Nephron (organoid): ENCODE data around the gene C12orf75.

Experiments
- H3K27ac Mint-ChIP-seq, 3 experiments: 2 replicates each; pipeline ENCODE4 v1.8.0; 2020; ENCODE audit warnings: mixed read lengths in 3 of 3, mild to moderate bottlenecking in 2 of 3, moderate library complexity in 1 of 3
- H3K27me3 Mint-ChIP-seq: 2 replicates; pipeline ENCODE4 v1.8.0; 2021; ENCODE audit warnings: low read depth, mild to moderate bottlenecking, moderate library complexity, mixed read lengths
- H3K36me3 Mint-ChIP-seq: 2 replicates; pipeline ENCODE4 v1.8.0; 2020; ENCODE audit warnings: low read depth, mixed read lengths
- H3K4me1 Mint-ChIP-seq: 2 replicates; pipeline ENCODE4 v1.8.0; 2020; ENCODE audit warnings: mixed read lengths
- H3K4me3 Mint-ChIP-seq, 3 experiments: 2 replicates each; pipeline ENCODE4 v1.8.0; 2020; ENCODE audit warnings: mild to moderate bottlenecking in 3 of 3, mixed read lengths in 3 of 3, moderate library complexity in 2 of 3
- H3K9me3 Mint-ChIP-seq: 2 replicates; pipeline ENCODE4 v1.8.0; 2020; ENCODE audit warnings: mixed read lengths
- TF ChIP-seq, protein P1 (sequence below), 3 experiments: fragments of 200-600 bp; sonication (generic); IDR thresholded peaks; one replicate each; pipeline ENCODE4 v1.5.0; 2021; ENCODE audit warnings: antibody characterized with exemption in 3 of 3; ENCODE audit not compliant: unreplicated experiment in 3 of 3

The C12orf75 gene

DNA sequence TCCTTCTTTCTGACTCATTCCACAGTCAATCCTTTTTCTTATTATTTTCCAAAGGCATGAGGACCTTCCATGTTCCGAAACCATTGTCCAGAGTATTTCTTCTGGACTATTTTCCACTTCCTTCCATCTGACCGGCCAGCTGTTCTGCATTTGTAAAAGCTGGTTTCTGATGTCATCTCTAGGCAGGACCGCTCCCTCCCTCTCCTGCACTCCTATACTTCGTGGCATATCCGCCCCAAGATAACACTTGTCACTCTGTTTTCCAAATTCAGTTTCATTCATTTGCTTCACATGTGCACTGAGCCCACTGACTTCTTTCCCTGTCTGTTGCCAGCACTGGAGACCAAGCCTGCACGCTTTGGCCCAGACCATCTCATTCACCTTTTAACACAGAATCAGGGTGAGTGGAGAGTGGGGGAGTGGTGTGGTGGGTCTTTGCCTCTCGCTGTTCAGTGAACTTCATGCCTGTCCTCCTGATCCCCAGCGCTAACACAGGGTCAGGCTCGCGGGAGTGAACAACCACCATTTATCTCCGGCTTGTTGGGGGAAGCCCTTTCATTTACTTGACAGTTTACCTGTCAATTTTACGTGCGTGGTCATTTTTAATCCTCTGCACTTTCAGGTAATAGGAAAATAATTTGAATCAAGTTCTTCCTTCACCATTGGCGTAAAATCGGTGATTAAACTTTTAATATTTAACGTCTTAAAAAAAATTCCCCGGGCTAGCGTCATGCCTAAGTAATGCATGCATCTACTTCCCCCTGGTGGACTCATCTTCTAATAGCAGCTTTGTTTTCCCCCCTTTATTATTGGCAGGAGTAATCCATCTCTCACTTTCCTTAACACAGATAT lies 52.5 kb downstream of the C12orf75 start:
- no peak overlapping the region for H3K4me3 Mint-ChIP-seq
- no peaks in the 10 kb centered on the region for H3K4me1 Mint-ChIP-seq
- no peak overlapping the region for H3K27ac Mint-ChIP-seq
- H3K27me3 Mint-ChIP-seq: peaks cover 6% of the 10 kb centered on the region
- no peaks in the 10 kb centered on the region for H3K36me3 Mint-ChIP-seq
- TF ChIP-seq, protein P1, sequence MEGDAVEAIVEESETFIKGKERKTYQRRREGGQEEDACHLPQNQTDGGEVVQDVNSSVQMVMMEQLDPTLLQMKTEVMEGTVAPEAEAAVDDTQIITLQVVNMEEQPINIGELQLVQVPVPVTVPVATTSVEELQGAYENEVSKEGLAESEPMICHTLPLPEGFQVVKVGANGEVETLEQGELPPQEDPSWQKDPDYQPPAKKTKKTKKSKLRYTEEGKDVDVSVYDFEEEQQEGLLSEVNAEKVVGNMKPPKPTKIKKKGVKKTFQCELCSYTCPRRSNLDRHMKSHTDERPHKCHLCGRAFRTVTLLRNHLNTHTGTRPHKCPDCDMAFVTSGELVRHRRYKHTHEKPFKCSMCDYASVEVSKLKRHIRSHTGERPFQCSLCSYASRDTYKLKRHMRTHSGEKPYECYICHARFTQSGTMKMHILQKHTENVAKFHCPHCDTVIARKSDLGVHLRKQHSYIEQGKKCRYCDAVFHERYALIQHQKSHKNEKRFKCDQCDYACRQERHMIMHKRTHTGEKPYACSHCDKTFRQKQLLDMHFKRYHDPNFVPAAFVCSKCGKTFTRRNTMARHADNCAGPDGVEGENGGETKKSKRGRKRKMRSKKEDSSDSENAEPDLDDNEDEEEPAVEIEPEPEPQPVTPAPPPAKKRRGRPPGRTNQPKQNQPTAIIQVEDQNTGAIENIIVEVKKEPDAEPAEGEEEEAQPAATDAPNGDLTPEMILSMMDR (IDR thresholded peaks at IDR 0.05; ENCODE audit: unreplicated experiment in 3 of 3): peak; percentile 79 to 86 (median 80)
- no peaks in the 10 kb centered on the region for H3K9me3 Mint-ChIP-seq

DNA sequence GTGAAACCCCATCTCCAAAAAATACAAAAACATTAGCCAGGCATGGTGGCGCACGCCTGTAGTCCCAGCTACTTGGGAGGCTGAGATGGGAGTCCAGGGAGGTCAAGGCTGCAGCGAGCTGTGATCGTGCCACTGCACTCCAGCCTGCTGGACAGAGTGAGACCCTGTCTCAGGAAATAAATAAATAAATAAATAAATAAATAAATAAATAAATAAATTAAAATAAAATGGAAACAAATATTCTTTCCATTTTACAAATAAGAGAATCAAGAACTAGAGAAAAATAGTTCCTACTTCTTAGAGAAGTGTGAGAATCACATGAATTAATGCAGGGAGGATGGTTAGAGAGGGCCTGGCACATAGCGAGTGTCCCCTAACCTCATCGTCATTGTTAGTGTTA lies 53.7 kb downstream of the C12orf75 start:
- H3K36me3 Mint-ChIP-seq: no peaks in the 10 kb centered on the region
- TF ChIP-seq, protein P1 (IDR thresholded peaks at IDR 0.05; ENCODE audit: unreplicated experiment in 3 of 3): no peak
- H3K4me1 Mint-ChIP-seq: no peaks in the 10 kb centered on the region
- H3K27ac Mint-ChIP-seq: no peak overlapping the region
- H3K27me3 Mint-ChIP-seq: peaks cover 6% of the 10 kb centered on the region
- no peak overlapping the region for H3K4me3 Mint-ChIP-seq
- H3K9me3 Mint-ChIP-seq: no peaks in the 10 kb centered on the region

DNA sequence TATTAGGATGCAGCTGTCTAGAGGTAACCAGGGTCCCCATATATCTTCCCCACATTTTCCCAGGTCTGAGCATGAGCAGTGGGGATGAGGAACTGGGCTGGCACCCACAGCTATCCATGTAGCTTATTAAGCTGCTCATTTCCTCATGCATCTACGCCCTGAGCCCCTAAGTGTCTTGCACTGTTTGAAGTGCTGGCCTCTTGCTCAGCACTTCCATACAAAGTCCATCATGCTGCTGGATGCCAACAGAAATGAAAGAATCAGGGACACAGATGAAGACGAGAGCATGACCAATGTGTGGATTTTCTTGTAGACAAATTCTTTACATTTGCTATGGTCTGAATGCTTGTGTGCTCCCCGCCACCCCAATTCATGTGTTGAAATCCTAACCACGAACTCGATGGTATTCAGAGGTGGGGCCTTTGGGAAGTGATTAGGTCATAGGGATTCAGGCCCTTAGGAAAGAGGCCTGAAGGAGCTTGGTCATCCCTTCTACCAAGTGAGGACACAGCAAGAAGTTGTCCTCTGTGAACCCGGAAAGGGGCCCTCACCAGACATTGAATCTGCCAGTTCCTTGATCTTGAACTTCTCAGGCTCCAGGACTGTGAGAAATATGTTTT lies 54.5 kb downstream of the C12orf75 start:
- Mint-ChIP-seq H3K4me3 (no peak overlapping the region), H3K27me3 (peaks cover 6% of the 10 kb centered on the region), H3K36me3 (no peaks in the 10 kb centered on the region), H3K27ac (no peak overlapping the region), H3K4me1 (no peaks in the 10 kb centered on the region), H3K9me3 (no peaks in the 10 kb centered on the region)
- TF ChIP-seq, protein P1 (IDR thresholded peaks at IDR 0.05; ENCODE audit: unreplicated experiment in 3 of 3): no peak

DNA sequence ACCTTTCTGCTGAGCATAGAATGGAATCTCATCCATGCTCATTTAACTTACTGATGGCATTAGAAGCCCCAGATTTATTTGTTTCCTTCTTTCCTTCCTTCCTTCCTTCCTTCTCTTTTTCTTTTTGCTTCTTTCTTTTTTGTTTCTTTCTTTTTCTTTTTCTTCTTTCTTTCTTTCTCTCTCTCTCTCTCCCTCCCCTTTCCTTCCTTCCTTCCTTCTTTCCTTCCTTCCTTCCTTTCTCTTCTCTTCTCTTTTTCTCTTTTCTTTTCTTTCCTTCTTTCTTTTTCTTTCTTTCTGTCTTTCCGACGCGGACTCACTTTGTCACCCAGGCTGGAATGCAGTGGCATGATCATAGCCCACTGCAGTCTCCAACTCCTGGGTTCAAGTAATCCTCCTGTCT lies 55.9 kb downstream of the C12orf75 start:
- Mint-ChIP-seq H3K27ac (no peak overlapping the region), H3K27me3 (peaks cover 6% of the 10 kb centered on the region), H3K9me3 (no peaks in the 10 kb centered on the region), H3K36me3 (no peaks in the 10 kb centered on the region), H3K4me3 (no peak overlapping the region), H3K4me1 (peaks cover 6% of the 10 kb centered on the region)
- TF ChIP-seq, protein P1 (IDR thresholded peaks at IDR 0.05; ENCODE audit: unreplicated experiment in 3 of 3): no peak

DNA sequence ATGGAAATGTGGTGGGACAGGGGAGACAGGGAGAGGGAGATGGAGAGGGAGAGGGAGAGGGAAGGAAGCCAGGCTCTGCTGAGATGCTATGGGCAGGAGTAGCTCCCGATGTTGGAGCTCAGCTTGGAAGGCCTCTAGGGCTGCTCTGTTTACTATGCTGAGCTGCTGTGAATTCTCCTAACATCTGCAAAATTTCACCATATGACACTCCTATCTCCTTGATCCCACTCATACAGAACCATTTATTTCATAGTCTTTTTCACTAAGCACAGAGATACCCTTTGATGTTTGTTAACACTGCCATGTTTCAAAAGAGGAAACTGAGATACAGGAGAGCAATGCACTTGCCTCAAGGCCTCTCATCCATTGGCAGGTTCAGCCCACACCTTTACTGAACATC lies 60.7 kb downstream of the C12orf75 start:
- TF ChIP-seq, protein P1 (IDR thresholded peaks at IDR 0.05; ENCODE audit: unreplicated experiment in 3 of 3): no peak

More for the DNA sequence above, 60.7 kb downstream of the C12orf75 start:
- Mint-ChIP-seq H3K4me3 (no peak overlapping the region), H3K27me3 (peaks cover 6% of the 10 kb centered on the region), H3K27ac (peak overlapping the region in 2 of 3 experiments; percentile 19 to 44), H3K4me1 (peaks cover 17% of the 10 kb centered on the region), H3K9me3 (no peaks in the 10 kb centered on the region), H3K36me3 (no peaks in the 10 kb centered on the region)
